K562 (cell line): Measurements from ENCODE around the gene DLGAP1. TPM values are rescaled to one million over a fixed set of nuclear protein-coding genes. Genes with fewer than 3 reads are reported as not detected.

Experiments
- CEBPB ChIP-seq: fragments of 450-650 bp; IDR thresholded peaks from 2 replicates; pipeline ENCODE4 v1.6.1; 2016; ENCODE audit warnings: missing genetic modification characterization, missing compliant biosample characterization
- FOXJ2 ChIP-seq: fragments of 200-800 bp; sonication (Bioruptor generic); IDR thresholded peaks from 2 replicates; pipeline ENCODE4 v1.6.1; 2016; ENCODE audit warnings: missing genetic modification characterization, missing compliant biosample characterization
- JUND ChIP-seq, 2 experiments: IDR thresholded peaks; 2 replicates in 1 of 2; 3 replicates in 1 of 2; pipeline ENCODE4 v1.6.1; 2011; ENCODE audit warnings: borderline replicate concordance in 2 of 2, low read depth in 2 of 2, low read length in 2 of 2, improper control_type of control experiment in 1 of 2, missing biosample characterization in 1 of 2, missing genetic modification characterization in 1 of 2, missing genetic modification reagents in 1 of 2
- MEIS2 ChIP-seq: fragments of 450-650 bp; IDR thresholded peaks from 2 replicates; pipeline ENCODE4 v1.6.1; 2014; ENCODE audit warnings: mild to moderate bottlenecking; ENCODE audit not compliant: partially characterized antibody
- PRPF4 ChIP-seq: fragments of 200-400 bp; formaldehyde crosslinking; IDR thresholded peaks from one replicate; pipeline ENCODE4 v1.6.1; 2017; ENCODE audit warnings: low read length, low read depth, mild to moderate bottlenecking; ENCODE audit not compliant: insufficient read depth, poor library complexity, severe bottlenecking
- TBL1XR1 ChIP-seq, 2 experiments: IDR thresholded peaks; 2 replicates each; pipeline ENCODE4 v1.6.1; 2012; ENCODE audit warnings: improper control_type of control experiment in 2 of 2, low read length in 2 of 2, mild to moderate bottlenecking in 1 of 2
- YY1 ChIP-seq, 3 experiments: IDR thresholded peaks; 2 replicates each; pipeline ENCODE4 v1.6.1; 2011; ENCODE audit warnings: low read length in 2 of 3, mild to moderate bottlenecking in 2 of 3, moderate library complexity in 2 of 3, borderline replicate concordance in 1 of 3, control low read depth in 1 of 3, low read depth in 1 of 3; ENCODE audit not compliant: insufficient read depth in 3 of 3, insufficient replicate concordance in 2 of 3, control insufficient read depth in 1 of 3, insufficient read length in 1 of 3; ENCODE audit errors: extremely low read depth in 1 of 3
- ZNF146 ChIP-seq: IDR thresholded peaks from one replicate; pipeline ENCODE4 v1.6.1; 2018; ENCODE audit warnings: missing compliant biosample characterization; ENCODE audit not compliant: unreplicated experiment
- ZNF239 ChIP-seq: fragments of 250-450 bp; sonication (Bioruptor Pico); IDR thresholded peaks from 2 replicates; pipeline ENCODE4 v1.4.0; 2020; ENCODE audit warnings: mild to moderate bottlenecking
- ZNF668 ChIP-seq: fragments of 250-450 bp; sonication (Bioruptor Pico); IDR thresholded peaks from 2 replicates; pipeline ENCODE4 v1.8.0; 2022; ENCODE audit warnings: mild to moderate bottlenecking, inconsistent platforms
- polyA plus RNA-seq, 8 experiments: library from polyadenylated mRNA; depleted of rRNA in 4 of 8; stranded (reverse) in 5 of 8; unstranded in 3 of 8; fragments of >200 nt; fragmentation: Nextera tagmentation in 2 of 8; fragmentation: Illumina TruSeq in 1 of 8; extraction: Ambion mirVana in 2 of 8; extraction: Trizol in 1 of 8; gene quantifications; 2 replicates each; pipeline versions ENCODE4 v1.2.1 to v1.2.3, GENCODE V29; 2011 to 2014; ENCODE audit warnings: inconsistent platforms in 1 of 8, missing spikeins in 1 of 8
- total RNA-seq, 7 experiments: library from RNA; depleted of rRNA in 6 of 7; stranded (reverse); fragments of >200 nt in 6 of 7; fragmentation: Illumina TruSeq in 2 of 7; extraction: Trizol in 2 of 7; gene quantifications; 2 replicates each; pipeline versions ENCODE4 v1.2.1 to v1.2.3, GENCODE V29; 2011 to 2021; ENCODE audit warnings: low replicate concordance in 1 of 7
- TF ChIP-seq, protein P1 (sequence below), 2 experiments: fragments of 150-350 bp in 1 of 2; IDR thresholded peaks; 2 replicates each; pipeline ENCODE4 v1.6.1; 2012 to 2016; ENCODE audit warnings: low read depth in 2 of 2, low read length in 2 of 2, mild to moderate bottlenecking in 1 of 2, moderate library complexity in 1 of 2
- TF ChIP-seq, protein P2 (sequence below): fragments of 250-450 bp; sonication (Bioruptor Pico); IDR thresholded peaks from 2 replicates; pipeline ENCODE4 v1.9.0; 2021; ENCODE audit warnings: mild to moderate bottlenecking, inconsistent platforms

Gene DLGAP1
- total and polyA plus RNA-seq, 9 of the 15 experiments (the other 6 are each of a cell fraction or from before 2014, with no cell fraction given), result 0.04 to 0.22 (median 0.08) TPM

DNA sequence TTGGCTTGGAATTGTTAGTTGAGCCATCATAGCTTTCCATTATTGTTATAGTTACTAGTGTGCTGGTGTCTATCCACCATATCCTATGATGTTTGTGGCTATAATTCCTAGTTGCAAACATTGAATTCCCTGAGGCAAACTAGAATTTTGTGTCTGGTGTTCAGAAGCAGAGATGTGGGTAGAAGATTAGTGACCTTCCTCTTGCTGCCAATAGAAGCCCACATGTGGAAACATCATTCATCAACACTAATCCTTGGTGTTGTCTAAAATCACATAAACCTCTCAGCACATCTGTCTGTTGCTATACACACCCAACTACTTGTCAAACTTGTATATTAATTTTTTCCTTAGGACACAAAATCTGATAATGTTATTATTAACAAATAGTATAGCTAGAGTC, 631.0 kb downstream of the DLGAP1 start (continued):
- TF ChIP-seq, protein P1, sequence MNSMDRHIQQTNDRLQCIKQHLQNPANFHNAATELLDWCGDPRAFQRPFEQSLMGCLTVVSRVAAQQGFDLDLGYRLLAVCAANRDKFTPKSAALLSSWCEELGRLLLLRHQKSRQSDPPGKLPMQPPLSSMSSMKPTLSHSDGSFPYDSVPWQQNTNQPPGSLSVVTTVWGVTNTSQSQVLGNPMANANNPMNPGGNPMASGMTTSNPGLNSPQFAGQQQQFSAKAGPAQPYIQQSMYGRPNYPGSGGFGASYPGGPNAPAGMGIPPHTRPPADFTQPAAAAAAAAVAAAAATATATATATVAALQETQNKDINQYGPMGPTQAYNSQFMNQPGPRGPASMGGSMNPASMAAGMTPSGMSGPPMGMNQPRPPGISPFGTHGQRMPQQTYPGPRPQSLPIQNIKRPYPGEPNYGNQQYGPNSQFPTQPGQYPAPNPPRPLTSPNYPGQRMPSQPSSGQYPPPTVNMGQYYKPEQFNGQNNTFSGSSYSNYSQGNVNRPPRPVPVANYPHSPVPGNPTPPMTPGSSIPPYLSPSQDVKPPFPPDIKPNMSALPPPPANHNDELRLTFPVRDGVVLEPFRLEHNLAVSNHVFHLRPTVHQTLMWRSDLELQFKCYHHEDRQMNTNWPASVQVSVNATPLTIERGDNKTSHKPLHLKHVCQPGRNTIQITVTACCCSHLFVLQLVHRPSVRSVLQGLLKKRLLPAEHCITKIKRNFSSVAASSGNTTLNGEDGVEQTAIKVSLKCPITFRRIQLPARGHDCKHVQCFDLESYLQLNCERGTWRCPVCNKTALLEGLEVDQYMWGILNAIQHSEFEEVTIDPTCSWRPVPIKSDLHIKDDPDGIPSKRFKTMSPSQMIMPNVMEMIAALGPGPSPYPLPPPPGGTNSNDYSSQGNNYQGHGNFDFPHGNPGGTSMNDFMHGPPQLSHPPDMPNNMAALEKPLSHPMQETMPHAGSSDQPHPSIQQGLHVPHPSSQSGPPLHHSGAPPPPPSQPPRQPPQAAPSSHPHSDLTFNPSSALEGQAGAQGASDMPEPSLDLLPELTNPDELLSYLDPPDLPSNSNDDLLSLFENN (IDR thresholded peaks at IDR 0.05; ENCODE audit: low read depth in 2 of 2, low read length in 2 of 2), result no peak
- TF ChIP-seq TBL1XR1 (IDR thresholded peaks at IDR 0.05; ENCODE audit: low read length in 2 of 2), result no peak
- TF ChIP-seq YY1 (IDR thresholded peaks at IDR 0.05; ENCODE audit: borderline replicate concordance in 1 of 3, control insufficient read depth in 1 of 3, extremely low read depth in 1 of 3, insufficient read depth in 3 of 3, insufficient read length in 1 of 3, insufficient replicate concordance in 2 of 3, low read depth in 1 of 3, low read length in 2 of 3), result no peak
- TF ChIP-seq JUND (IDR thresholded peaks at IDR 0.05; ENCODE audit: borderline replicate concordance, low read depth, low read length), result no peak
- TF ChIP-seq JUND (tag; IDR thresholded peaks at IDR 0.05; ENCODE audit: borderline replicate concordance, low read depth, low read length), result no peak
- TF ChIP-seq PRPF4, result no peak
- TF ChIP-seq, protein P2, sequence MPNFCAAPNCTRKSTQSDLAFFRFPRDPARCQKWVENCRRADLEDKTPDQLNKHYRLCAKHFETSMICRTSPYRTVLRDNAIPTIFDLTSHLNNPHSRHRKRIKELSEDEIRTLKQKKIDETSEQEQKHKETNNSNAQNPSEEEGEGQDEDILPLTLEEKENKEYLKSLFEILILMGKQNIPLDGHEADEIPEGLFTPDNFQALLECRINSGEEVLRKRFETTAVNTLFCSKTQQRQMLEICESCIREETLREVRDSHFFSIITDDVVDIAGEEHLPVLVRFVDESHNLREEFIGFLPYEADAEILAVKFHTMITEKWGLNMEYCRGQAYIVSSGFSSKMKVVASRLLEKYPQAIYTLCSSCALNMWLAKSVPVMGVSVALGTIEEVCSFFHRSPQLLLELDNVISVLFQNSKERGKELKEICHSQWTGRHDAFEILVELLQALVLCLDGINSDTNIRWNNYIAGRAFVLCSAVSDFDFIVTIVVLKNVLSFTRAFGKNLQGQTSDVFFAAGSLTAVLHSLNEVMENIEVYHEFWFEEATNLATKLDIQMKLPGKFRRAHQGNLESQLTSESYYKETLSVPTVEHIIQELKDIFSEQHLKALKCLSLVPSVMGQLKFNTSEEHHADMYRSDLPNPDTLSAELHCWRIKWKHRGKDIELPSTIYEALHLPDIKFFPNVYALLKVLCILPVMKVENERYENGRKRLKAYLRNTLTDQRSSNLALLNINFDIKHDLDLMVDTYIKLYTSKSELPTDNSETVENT, result no peak
- no peak for TF ChIP-seq FOXJ2 (tag)
- no peak for TF ChIP-seq ZNF668 (CRISPR knock-in tag)
- no peak for TF ChIP-seq ZNF239 (CRISPR knock-in tag)
- peak; percentile 61 for TF ChIP-seq MEIS2
- TF ChIP-seq CEBPB (tag), result no peak
- no peak for TF ChIP-seq ZNF146 (CRISPR knock-in tag)
